Thyroid gland (tissue), 4 donors: Measurements from ENCODE around the gene TMEM132A.

Source experiments
- POLR2A ChIP-seq, 2 donors: fragments of 450-650 bp; IDR thresholded peaks; one replicate each; pipeline ENCODE4 v1.6.1; 2017; ENCODE audit warnings: antibody characterized with exemption in 2 of 2, mild to moderate bottlenecking in 2 of 2, moderate library complexity in 1 of 2
- TF ChIP-seq, protein P1 (sequence below), 6 experiments: fragments of 200-600 bp in 3 of 6; fragments of 450-650 bp in 3 of 6; sonication (generic) in 3 of 6; IDR thresholded peaks; one replicate each; pipeline ENCODE4 v1.5.1; 2016 to 2019; ENCODE audit warnings: antibody characterized with exemption in 6 of 6, mild to moderate bottlenecking in 2 of 6, inconsistent platforms in 1 of 6, moderate library complexity in 1 of 6

DNA sequence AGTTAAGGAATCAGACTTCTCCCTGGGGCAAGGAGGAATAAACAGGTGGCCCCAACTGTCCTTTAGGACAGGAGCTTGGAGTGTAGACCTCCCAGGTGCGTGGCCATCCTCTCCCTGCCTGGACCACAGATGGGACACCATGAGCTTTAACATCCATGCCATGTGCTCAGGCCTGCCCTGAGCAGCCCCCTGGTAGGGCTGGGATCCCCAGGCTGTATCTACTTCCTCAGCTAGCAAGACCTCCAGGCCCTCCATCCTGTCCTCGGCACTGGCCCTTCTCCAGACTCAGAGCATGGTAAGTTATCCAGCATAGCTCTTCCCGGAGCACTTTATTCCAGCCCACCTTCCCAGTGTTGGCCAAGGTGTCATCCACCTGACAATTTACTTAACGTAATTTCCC is 53.0 kb downstream of the TMEM132A start:
- TF ChIP-seq POLR2A (IDR thresholded peaks at IDR 0.05) = no peak
- TF ChIP-seq, protein P1, sequence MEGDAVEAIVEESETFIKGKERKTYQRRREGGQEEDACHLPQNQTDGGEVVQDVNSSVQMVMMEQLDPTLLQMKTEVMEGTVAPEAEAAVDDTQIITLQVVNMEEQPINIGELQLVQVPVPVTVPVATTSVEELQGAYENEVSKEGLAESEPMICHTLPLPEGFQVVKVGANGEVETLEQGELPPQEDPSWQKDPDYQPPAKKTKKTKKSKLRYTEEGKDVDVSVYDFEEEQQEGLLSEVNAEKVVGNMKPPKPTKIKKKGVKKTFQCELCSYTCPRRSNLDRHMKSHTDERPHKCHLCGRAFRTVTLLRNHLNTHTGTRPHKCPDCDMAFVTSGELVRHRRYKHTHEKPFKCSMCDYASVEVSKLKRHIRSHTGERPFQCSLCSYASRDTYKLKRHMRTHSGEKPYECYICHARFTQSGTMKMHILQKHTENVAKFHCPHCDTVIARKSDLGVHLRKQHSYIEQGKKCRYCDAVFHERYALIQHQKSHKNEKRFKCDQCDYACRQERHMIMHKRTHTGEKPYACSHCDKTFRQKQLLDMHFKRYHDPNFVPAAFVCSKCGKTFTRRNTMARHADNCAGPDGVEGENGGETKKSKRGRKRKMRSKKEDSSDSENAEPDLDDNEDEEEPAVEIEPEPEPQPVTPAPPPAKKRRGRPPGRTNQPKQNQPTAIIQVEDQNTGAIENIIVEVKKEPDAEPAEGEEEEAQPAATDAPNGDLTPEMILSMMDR (IDR thresholded peaks at IDR 0.05) = no peak
